B cell (primary cell): ENCODE results near the gene CAMTA1.

ENCODE experiments used
- CTCF ChIP-seq: fragments of 200-600 bp; IDR thresholded peaks from one replicate; pipeline ENCODE4 v1.8.0; 2022; ENCODE audit warnings: antibody characterized with exemption, mild to moderate bottlenecking
- EZH2 ChIP-seq: IDR thresholded peaks from 2 replicates; pipeline ENCODE4 v1.6.1; 2012; ENCODE audit warnings: borderline replicate concordance, low read depth, mild to moderate bottlenecking, moderate library complexity, low read length; ENCODE audit not compliant: insufficient read depth, poor library complexity, severe bottlenecking

DNA sequence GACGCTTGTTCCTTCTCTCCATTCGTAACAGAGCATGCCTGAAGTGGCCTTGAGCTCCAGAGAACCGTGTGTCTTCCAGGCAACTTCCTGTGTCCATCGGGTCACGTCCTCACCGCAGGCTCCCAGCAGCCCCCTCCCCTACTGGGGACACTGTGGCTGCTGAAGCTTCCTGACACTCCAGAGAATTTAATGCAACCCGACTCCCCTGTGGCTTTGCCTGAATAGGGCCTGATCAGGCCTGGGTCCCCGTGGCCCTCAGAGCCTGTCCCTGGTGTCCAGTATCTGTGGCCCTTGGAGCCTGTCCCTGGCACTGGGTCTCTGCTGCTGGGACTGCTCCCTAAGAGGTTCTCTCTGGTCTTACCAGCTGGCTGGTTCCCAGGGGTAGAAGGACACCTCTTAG is 766.2 kb downstream of the CAMTA1 start:
- TF ChIP-seq CTCF (no peak), EZH2 (no peak)
